Prostate gland (tissue), 2 donors: ENCODE measurements around the gene CCNF. TPM values are rescaled to one million over a fixed set of nuclear protein-coding genes. Genes with fewer than 3 reads are reported as not detected.

ENCODE experiments used
- DNase-seq: peaks from one replicate; pipeline ENCODE4 v3.0.0-alpha.2; 2019; ENCODE audit warnings: low spot score
- H3K27ac ChIP-seq, 2 donors: fragments of 200-600 bp; sonication (generic); 2 replicates each; pipeline ENCODE4 v1.5.1; 2017 to 2019
- H3K27me3 ChIP-seq: fragments of 200-600 bp; sonication (generic); replicated peaks from 2 replicates; pipeline ENCODE4 v1.5.1; 2019; ENCODE audit not compliant: insufficient read depth
- H3K36me3 ChIP-seq, 2 donors: fragments of 200-600 bp; sonication (generic); 1 replicate in 1 of 2; 2 replicates in 1 of 2; pipeline versions ENCODE4 v1.5.1 to v1.8.1; 2017 to 2019
- H3K4me1 ChIP-seq: fragments of 200-600 bp; sonication (generic); replicated peaks from 2 replicates; pipeline ENCODE4 v1.5.1; 2019
- H3K4me3 ChIP-seq, 2 donors: fragments of 200-600 bp; sonication (generic); 2 replicates each; pipeline ENCODE4 v1.5.1; 2017 to 2019
- H3K9me3 ChIP-seq: fragments of 200-600 bp; sonication (generic); 2 replicates; pipeline ENCODE4 v1.5.1; 2017
- CTCF ChIP-seq, 4 experiments: fragments of 200-600 bp in 2 of 4; fragments of 450-650 bp in 2 of 4; sonication (generic) in 2 of 4; IDR thresholded peaks; 1 replicate in 3 of 4; 2 replicates in 1 of 4; pipeline ENCODE4 v1.5.1; 2016 to 2019; ENCODE audit warnings: antibody characterized with exemption in 4 of 4, mild to moderate bottlenecking in 2 of 4, moderate library complexity in 2 of 4
- POLR2A ChIP-seq: fragments of 450-650 bp; IDR thresholded peaks from one replicate; pipeline ENCODE4 v1.6.1; 2016; ENCODE audit warnings: antibody characterized with exemption, mild to moderate bottlenecking
- POLR2AphosphoS5 ChIP-seq: sonication (generic); formaldehyde crosslinking; IDR thresholded peaks from one replicate; pipeline ENCODE4 v1.6.1; 2017; ENCODE audit warnings: antibody characterized with exemption
- WGBS: methylation state at CpG from one replicate; pipeline ENCODE4 v1.1.5; 2018; 5-methylcytosine and 5-hydroxymethylcytosine counted together
- intact Hi-C: fragments of 100-400 bp; cut with DNase I; formaldehyde crosslinking; loops from one replicate; pipeline ENCODE4 v1.14.2; 2022
- total RNA-seq, 2 donors: library from RNA; depleted of rRNA; stranded (reverse); fragments of >200 nt; gene quantifications; one replicate each; pipeline ENCODE4 v1.1.0, GENCODE V29; 2016

The CCNF gene
- total RNA-seq, 2 donors from 2014 or later = 7.3 to 8.0 TPM

DNA sequence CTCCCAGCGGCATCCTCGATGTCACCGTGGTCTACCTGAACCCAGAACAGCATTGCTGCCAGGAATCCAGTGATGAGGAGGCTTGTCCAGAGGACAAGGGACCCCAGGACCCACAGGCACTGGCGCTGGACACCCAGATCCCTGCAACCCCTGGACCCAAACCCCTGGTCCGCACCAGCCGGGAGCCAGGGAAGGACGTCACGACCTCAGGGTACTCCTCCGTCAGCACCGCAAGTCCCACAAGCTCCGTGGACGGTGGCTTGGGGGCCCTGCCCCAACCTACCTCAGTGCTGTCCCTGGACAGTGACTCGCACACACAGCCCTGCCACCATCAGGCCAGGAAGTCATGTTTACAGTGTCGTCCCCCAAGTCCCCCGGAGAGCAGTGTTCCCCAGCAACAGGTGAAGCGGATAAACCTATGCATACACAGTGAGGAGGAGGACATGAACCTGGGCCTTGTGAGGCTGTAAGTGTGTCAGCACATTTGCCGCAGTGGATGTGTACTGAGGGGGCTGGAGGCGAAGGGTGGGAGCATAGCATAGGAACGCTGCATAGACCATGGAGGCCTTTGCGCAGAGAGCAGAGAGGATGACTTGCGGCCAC lies 27.4 kb downstream of the CCNF start:
- WGBS = 89% methylated on average over 21 of the region's 21 CpGs

GRCh38 chr16:2457267-2457666 lies 28.0 kb downstream of the CCNF start:
- Histone ChIP-seq H3K27me3 (no peaks in the 10 kb centered on the region), H3K27ac (no peak overlapping the region), H3K4me1 (no peaks in the 10 kb centered on the region), H3K4me3 (no peak overlapping the region), H3K9me3 (no peaks in the 10 kb centered on the region), H3K36me3 (peaks cover 0 to 3% of the 10 kb centered on the region in 2 donors)
- intact Hi-C loops = no loop called here
- DNase-seq = no peak
- TF ChIP-seq POLR2A (no peak), CTCF (IDR thresholded peaks at IDR 0.05) (no peak)
- WGBS = 65% methylated on average over 13 of the region's 13 CpGs

More for the DNA sequence above, 27.4 kb downstream of the CCNF start:
- H3K4me3 ChIP-seq = no peak overlapping the region
- no peaks in the 10 kb centered on the region for H3K9me3 ChIP-seq
- no peak for DNase-seq
- H3K36me3 ChIP-seq = peaks cover 0 to 3% of the 10 kb centered on the region in 2 donors
- no peak overlapping the region for H3K27ac ChIP-seq
- H3K27me3 ChIP-seq = no peaks in the 10 kb centered on the region
- TF ChIP-seq CTCF (IDR thresholded peaks at IDR 0.05) = no peak
- H3K4me1 ChIP-seq = no peaks in the 10 kb centered on the region
- intact Hi-C loops = no loop called here

GRCh38 chr16:2457946-2458345 lies 28.7 kb downstream of the CCNF start:
- Histone ChIP-seq H3K4me1 (no peaks in the 10 kb centered on the region), H3K4me3 (no peak overlapping the region), H3K36me3 (peaks cover 0 to 3% of the 10 kb centered on the region in 2 donors), H3K27me3 (no peaks in the 10 kb centered on the region), H3K9me3 (no peaks in the 10 kb centered on the region), H3K27ac (no peak overlapping the region)
- no peak for TF ChIP-seq CTCF (IDR thresholded peaks at IDR 0.05)
- no peak for TF ChIP-seq POLR2A
- TF ChIP-seq POLR2AphosphoS5 = no peak
- intact Hi-C loops = no loop called here
- no peak for DNase-seq
- WGBS = 81% methylated on average over 7 of the region's 7 CpGs

DNA sequence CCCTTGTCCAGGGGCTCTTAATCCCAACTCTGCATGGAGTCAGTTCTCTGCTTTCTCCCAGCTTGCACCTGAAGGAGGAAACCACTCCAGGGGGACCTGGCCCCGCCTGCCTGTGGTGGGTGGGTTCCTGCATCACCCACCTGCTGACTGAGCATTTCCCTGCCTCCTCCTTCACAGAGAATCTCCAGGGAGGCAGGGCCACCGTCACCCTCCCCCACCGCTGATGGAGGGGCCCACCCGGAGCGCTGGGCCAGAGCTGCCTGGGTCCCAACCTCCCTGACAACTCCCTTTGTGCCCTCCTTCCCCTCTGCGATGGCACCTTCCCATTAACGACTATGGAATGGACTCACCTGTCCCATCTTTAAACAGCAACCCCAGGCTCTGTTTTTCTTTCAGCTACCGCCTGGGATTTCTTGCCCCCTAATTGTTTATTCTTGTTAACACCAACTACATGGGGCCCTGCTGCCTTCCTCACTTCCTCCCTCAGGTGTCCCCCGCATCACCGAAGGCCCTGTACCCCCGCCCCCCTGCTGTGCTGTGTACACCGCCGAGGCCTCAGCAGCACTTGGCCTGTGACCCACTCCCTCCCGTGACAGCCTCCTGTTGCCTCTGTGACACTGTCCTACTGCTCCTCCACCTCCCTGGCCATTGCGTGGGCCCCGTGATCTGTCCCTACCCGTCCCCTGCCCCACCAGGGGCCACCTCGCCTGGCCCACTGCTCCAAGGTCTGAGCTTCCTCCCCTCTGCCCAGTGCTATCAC lies 29.8 kb downstream of the CCNF start:
- WGBS = 25% methylated on average over 18 of the region's 18 CpGs
- Histone ChIP-seq H3K27ac (peak overlapping the region; percentile 18 to 26), H3K9me3 (no peaks in the 10 kb centered on the region), H3K36me3 (no peaks in the 10 kb centered on the region), H3K27me3 (no peaks in the 10 kb centered on the region), H3K4me1 (no peaks in the 10 kb centered on the region), H3K4me3 (peak overlapping the region; percentile 45)
- no peak for TF ChIP-seq CTCF (IDR thresholded peaks at IDR 0.05)
- no peak for TF ChIP-seq POLR2AphosphoS5
- TF ChIP-seq POLR2A = no peak
- intact Hi-C loops = no loop called here
- DNase-seq = no peak
